Measurements from ENCODE around the gene ZRANB1.

Gene ZRANB1

GRCh38 chr10:125029584-125030242, 87.8 kb downstream of the ZRANB1 start:
- DNase-seq (ENCODE audit: low read depth) = peak; percentile 59
- H3K4me3 ChIP-seq (ENCODE audit: low read length) = no peak overlapping the region
- no peak for TF ChIP-seq CTCF (IDR thresholded peaks at IDR 0.05; ENCODE audit: insufficient read depth, low read depth, low read length, missing control alignments)

GRCh38 chr10:125030567-125031197, 88.8 kb downstream of the ZRANB1 start:
- no peak overlapping the region for H3K4me3 ChIP-seq (ENCODE audit: low read length)
- no peak for TF ChIP-seq CTCF (IDR thresholded peaks at IDR 0.05; ENCODE audit: insufficient read depth, low read depth, low read length, missing control alignments)
- no peak for DNase-seq (ENCODE audit: low read depth)

- TF ChIP-seq CTCF (IDR thresholded peaks at IDR 0.05; ENCODE audit: insufficient read depth, low read depth, low read length, missing control alignments) = no peak
- no peak for DNase-seq (ENCODE audit: low read depth)
- no peak overlapping the region for H3K4me3 ChIP-seq (ENCODE audit: low read length)
Observed at GRCh38 chr10:125032474-125033020, 90.6 kb downstream of the ZRANB1 start.

GRCh38 chr10:125033146-125033924, 91.4 kb downstream of the ZRANB1 start:
- no peak for DNase-seq (ENCODE audit: low read depth)
- TF ChIP-seq CTCF (IDR thresholded peaks at IDR 0.05; ENCODE audit: insufficient read depth, low read depth, low read length, missing control alignments) = no peak
- H3K4me3 ChIP-seq (ENCODE audit: low read length) = no peak overlapping the region

- no peak overlapping the region for H3K4me3 ChIP-seq (ENCODE audit: low read length)
- TF ChIP-seq CTCF (IDR thresholded peaks at IDR 0.05; ENCODE audit: insufficient read depth, low read depth, low read length, missing control alignments) = no peak
- DNase-seq (ENCODE audit: low read depth) = no peak
Observed at GRCh38 chr10:125034675-125035074, 92.8 kb downstream of the ZRANB1 start.

- H3K4me3 ChIP-seq (ENCODE audit: low read length) = no peak overlapping the region
- TF ChIP-seq CTCF (IDR thresholded peaks at IDR 0.05; ENCODE audit: insufficient read depth, low read depth, low read length, missing control alignments) = no peak
- peak; percentile 89 for DNase-seq (ENCODE audit: low read depth)
Observed at GRCh38 chr10:125035136-125035535, 93.2 kb downstream of the ZRANB1 start.
